HG02973 (cell line): ENCODE measurements around the gene CDKL2.
"Not testable (repeated sequence)": the region's sequence is repeated elsewhere in the genome, so short reads cannot be mapped to it uniquely, and the experiment has no call there.

Experiments
- ATAC-seq: cut with Tn5 transposase; IDR thresholded peaks from one replicate; pipeline ENCODE4 v1.9.1; 2021; ENCODE audit warnings: moderate library complexity; ENCODE audit not compliant: unreplicated experiment

The CDKL2 gene

DNA sequence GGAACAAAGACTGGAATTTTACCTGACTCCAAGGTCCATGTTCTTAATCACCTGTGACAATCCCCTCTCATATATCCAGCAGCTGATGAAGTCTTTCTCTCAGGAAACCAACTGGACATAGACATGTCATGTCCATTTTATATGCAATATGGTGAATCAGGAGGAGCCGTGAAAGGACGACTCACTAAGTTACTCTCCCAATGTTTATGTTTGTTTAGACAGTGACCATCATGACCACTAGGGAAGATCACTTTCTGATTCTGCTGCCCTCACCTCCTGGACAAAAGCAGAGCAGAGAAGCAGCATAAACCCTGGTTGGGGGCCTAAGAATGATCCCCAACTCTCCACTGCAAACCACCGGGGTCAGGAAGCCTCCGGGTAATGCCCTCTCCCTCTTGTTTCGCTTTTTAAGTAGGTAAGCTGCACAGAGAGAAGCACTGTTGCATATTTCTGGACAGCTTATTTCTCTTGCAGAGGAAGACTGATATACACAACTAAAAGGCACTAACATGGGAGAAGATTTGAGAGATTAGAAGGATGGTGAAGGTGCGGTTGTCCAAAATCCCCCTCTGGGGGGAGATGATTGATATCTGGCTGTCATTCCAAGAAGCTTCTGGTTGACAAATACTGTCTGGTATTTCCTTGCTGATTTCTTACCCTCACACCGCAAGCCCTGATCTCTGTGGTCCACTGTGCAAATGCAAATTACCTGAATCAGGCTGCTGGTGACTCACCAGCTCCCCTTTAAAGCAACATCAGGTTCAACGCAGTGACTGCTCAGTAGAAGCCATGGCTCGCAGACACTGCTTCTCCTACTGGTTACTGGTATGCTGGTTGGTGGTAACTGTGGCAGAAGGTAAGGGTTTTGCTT is 74.8 kb downstream of the CDKL2 start, which contains the start of gene ODAPH:
TSS of gene ODAPH (plus strand) at position 773 of the 871 bp plus-strand sequence. CDS start at position 790, 17 bp downstream.
- ATAC-seq, result peak; percentile 89

DNA sequence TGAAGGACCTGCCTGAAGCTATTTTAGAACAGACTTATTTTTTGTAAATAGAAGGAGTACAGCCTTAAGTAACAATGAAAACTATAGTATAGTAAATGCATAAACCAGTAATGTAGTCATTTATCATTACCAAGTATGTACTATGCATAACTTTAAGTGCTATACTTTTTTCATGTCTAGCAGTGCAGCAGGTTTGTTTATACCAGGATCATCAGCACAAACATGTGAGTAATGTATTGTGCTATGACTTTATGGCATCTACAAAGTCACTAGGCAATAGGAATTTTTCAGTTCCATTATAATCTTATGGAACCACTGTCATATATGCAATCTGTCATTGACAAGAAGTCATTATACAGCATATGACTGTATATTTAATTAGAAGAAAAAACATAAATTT is 77.9 kb downstream of the CDKL2 start:
- ATAC-seq, result no peak

DNA sequence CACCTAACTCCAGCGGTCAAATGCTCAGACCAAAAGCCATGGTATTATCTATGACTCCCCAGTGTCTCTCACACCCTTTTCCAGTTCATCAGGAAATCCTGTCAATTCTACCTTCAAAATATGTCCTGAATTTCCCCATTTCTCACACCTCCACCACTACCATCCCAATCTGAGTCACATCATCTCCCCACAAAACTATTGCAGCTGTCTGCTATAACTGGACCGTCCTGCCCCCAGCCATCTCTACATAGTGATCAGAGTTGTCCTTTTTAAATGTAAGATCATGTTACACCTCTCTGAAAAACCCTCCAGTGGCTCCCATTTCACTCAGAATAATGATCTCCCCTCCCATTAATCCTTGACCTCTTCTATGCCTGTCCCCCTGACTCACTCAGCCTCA is 81.3 kb downstream of the CDKL2 start:
- ATAC-seq, result no peak

DNA sequence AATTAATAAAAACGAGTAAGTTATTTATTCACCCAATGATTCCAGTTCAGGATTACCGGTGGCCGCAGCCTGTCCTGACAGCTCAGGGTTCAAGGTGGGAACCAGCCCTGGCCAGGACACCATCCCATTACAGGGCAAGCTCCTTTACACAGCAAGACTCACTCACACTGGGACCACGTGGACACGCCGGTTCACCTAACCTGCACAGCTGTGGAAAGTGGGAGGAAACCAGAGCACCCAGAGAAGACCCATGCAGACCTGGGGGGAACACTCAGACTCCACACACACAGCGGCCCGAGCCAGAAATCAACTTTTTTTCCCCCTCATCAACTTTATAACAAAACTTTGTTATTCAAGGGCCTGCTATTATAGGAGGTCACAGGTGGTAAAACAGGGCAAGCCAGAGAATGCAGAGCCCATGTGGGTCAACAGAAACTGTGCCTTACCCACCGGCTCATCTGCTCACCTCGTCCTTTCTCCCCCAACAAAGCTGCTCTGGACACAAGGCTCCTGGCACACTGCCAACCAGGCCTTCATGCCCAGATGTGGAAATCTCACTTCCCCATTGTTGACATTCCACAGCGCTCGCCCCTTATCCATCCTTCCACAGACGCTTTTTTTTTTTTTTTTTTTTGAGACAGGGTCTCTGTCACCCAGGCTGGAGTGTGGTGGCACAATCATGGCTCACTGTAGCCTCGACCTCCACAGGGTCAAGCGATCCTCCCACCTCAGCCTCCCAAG is 82.5 kb downstream of the CDKL2 start:
- ATAC-seq, result no peak

DNA sequence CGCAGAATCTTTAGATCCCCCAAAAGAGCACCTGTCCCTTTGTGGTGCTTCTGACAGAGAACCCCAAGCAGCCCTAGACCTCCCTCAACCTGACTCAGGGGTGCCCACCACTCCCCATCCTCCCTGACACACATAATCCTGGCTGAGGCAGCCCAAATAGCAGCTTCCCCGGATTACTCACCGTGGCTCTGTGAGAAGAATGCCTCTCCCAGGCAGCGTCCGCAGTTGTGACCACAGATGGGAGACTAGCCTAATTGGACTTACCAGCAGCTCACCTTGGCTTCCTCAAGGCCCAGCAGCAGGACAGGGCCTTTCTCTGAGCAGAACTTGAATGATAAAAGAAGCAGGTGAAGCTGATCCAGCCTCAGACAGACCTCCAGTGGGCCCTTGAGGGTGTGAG is 84.8 kb downstream of the CDKL2 start:
- no peak for ATAC-seq

DNA sequence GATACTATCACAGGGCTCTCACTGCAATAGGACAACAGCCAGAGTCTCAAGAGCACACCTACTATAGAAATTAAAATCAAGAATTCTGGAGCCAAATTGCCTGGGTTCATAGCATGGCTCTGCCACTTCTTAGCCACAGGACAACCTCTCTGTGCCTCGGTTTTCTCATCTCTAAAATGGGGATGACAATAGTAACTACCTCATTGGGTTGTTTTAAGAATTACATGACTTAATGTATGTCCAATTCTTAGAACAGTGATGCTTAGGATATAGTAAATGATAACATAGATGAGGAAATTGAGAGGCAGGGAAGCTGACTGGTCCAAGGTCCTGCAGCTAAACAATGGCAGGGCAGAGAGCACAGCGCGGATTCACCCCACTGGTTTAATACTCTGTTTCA is 85.5 kb downstream of the CDKL2 start:
- ATAC-seq, result no peak

DNA sequence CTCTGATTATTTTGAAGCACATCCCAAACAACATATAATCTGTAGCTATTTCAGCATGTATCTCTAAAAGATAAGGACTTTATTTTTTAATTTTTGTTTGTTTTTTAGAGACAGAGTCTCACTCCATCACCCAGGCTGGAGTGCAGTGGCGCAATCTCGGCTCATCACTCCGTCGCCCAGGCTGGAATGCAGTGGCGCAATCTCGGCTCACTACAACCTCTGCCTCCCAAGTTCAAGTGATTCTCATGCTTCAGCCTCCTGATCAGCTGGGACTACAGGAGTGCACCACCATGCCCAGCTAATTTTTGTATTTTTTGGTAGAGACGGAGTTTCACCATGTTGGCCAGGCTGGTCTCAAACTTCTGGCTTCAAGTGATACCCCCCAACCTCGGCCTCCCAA is 86.1 kb downstream of the CDKL2 start:
- not testable (repeated sequence) for ATAC-seq

DNA sequence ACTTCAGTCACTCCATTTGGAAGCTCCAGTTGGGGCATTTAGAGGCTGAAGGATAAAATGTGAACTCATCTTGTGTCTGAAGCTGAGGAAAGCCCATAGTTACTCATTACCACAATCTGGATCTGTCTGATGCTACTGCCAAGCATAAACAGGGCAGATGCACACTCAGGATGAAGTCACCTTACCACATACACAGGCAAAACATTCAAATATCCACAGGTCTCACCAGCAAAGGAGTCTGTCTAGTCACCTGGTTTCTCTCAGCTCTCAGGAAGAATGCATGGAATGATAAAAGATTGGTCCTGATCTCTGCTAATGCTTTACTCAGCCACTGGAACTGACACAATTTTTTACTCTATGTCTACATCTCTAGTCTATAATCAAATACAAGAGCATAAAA is 87.5 kb downstream of the CDKL2 start:
- no peak for ATAC-seq

DNA sequence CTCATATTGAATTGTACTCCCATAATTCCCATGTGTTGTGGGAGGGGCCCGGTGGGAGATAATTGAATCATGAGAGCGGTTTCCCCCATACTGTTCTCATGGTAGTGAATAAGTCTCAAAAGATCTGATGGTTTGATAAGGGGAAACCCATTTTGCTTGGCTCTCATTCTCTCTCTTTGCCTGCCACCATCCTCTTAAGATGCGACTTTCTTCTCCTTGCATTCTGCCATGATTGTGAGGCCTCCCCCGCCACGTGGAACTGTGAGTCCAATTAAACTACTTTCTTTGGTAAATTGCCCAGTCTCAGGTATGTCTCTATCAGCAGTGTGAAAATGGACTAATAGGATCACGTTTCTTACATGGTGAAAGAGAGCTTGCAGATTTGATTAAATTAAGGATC is 93.0 kb downstream of the CDKL2 start:
- ATAC-seq, result not testable (repeated sequence)

DNA sequence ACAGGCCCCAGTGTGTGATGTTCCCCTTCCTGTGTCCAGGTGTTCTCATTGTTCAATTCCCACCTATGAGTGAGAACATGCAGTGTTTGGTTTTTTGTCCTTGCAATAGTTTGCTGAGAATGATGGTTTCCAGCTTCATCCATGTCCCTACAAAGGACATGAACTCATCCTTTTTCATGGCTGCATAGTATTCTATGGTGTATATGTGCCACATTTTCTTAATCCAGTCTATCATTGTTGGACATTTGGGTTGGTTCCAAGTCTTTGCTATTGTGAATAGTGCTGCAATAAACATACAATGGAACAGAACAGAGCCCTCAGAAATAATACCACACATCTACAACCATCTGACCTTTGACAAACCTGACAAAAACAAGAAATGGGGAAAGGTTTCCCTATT is 96.4 kb downstream of the CDKL2 start:
- ATAC-seq, result not testable (repeated sequence)

DNA sequence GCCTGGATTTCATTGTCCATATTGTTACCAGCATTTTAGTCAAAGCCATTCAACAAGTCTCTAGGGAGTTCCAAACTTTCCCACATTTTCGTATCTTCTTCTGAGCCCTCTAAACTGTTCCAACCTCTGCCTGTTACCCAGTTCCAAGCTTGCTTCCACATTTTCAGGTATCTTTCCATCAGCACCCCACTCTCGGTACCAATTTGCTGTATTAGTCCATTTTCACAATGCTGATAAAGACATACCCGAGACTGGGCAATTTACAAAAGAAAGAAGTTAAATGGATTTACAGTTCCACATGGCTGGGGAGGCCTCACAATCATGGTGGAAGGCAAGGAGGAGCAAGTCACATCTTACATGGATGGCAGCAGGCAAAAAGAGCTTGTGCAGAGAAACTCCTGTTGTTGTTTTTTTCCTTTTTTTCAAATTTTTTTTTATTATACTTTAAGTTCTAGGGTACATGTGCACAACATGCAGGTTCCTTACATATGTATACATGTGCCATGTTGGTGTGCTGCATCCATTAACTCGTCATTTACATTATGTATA is 96.9 kb downstream of the CDKL2 start:
- ATAC-seq, result not testable (repeated sequence)

DNA sequence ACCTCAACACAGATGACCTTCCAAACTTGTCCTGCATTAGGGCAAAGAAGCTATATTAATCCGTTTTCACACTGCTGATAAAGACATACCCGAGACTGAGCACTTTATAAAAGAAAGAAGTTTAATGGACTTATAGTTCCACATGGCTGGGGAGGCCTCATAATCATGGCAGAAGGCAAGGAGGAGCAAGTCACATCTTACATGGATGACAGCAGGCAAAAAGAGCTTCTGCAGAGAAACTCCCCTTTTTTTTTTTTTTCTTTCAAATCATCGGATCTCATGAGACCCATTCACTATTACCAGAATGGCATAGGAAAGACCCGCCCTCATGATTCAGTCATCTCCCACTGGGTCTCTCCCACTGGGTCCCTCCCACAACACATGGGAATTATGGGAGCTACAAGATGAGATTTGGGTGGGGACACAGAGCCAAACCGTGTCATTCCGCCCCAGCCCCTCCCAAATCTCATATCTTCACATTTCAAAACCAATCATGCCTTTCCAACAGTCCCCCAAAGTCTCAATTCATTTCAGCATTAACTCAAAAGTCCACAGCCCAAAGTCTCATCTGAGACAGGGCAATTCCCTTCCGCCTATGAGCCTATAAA is 98.7 kb downstream of the CDKL2 start:
- ATAC-seq, result not testable (repeated sequence)

DNA sequence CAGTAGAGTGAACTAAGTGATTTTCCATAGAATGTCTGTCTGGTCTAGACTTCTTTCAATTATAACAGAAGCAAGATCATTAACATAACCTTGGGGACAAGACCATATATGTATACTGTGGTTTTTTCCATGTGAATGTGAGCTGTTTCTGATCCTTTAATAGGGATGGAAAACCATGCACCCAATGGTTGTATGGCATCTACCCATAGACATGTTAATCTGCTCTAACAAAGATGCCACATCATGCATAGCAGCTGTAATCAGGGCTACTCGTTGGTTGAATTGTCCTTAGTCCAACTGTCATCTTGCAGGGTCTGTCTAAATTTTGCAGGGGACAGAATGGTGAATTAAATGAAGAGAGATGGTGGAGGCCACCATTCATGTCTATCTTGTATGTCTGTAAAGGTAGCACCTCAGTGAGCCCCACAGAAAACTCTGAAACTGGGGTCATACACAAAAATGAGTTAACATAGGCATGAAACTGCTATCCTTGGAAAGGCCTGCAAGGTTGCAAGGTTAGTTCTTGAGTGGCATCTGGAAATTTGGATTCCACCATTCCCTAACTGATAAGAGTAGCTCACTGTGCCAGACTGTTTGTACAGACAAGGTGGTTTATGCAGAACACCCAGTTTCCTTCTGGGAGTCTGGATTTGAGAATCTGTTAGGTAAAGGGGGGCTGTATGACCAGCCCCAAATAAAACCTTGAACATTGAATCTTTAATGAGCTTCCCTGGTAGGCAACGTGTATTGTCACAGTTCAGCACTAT is 99.6 kb downstream of the CDKL2 start:
- no peak for ATAC-seq
